ENCODE data around the gene ANKRD62.

The ANKRD62 gene

GRCh38 chr18:12093520-12094257, at the start of gene ANKRD62:
ANKRD62 (plus strand) TSS chr18:12093843; CDS start chr18:12094018, 175 bp downstream.
- Histone ChIP-seq H3K9me3 (ENCODE audit: low read length) (no peaks in the 10 kb centered on the region), H3K36me3 (ENCODE audit: insufficient read depth, low read length) (no peaks in the 10 kb centered on the region), H3K4me2 (ENCODE audit: low read length) (no peak within 1 kb of the TSS), H3K9me2 (ENCODE audit: low read depth, low read length) (no peaks in the 10 kb centered on the region), H3F3A (ENCODE audit: insufficient read depth, low read length) (no peaks in the 10 kb centered on the region), H3K4me1 (ENCODE audit: insufficient read depth, low read length, severe bottlenecking) (no peaks in the 10 kb centered on the region), H3K4me3 (ENCODE audit: low read depth, low read length, poor library complexity, severe bottlenecking) (no peak within 1 kb of the TSS), H3K9ac (ENCODE audit: low read length) (no peak within 1 kb of the TSS), H2AFZ (ENCODE audit: low read length) (no peak within 1 kb of the TSS), H3K79me2 (ENCODE audit: insufficient read depth, low read length) (no peaks in the 10 kb centered on the region), H4K20me1 (ENCODE audit: insufficient read depth, low read length) (no peaks in the 10 kb centered on the region), H3K27me3 (ENCODE audit: insufficient read depth, low read length) (no peaks in the 10 kb centered on the region), H3K27ac (ENCODE audit: low read depth, low read length, poor library complexity, severe bottlenecking) (no peak within 1 kb of the TSS)
- no peak for TF ChIP-seq EZH2 (IDR thresholded peaks at IDR 0.05; ENCODE audit: borderline replicate concordance, low read length)
- no peak for TF ChIP-seq CTCF (IDR thresholded peaks at IDR 0.05; ENCODE audit: low read length)

- Histone ChIP-seq H3K79me2 (ENCODE audit: insufficient read depth, low read length) (no peaks in the 10 kb centered on the region), H3F3A (ENCODE audit: insufficient read depth, low read length) (no peaks in the 10 kb centered on the region), H3K9ac (ENCODE audit: low read length) (no peak overlapping the region), H3K27ac (ENCODE audit: low read depth, low read length, poor library complexity, severe bottlenecking) (no peak overlapping the region), H3K36me3 (ENCODE audit: insufficient read depth, low read length) (no peaks in the 10 kb centered on the region), H2AFZ (ENCODE audit: low read length) (no peak overlapping the region), H3K4me3 (ENCODE audit: low read depth, low read length, poor library complexity, severe bottlenecking) (no peak overlapping the region), H3K4me2 (ENCODE audit: low read length) (no peak overlapping the region), H3K27me3 (ENCODE audit: insufficient read depth, low read length) (0 out of 2 replicates have a peak, but pooled peaks cover 6% of the 10 kb centered on the region), H4K20me1 (ENCODE audit: insufficient read depth, low read length) (no peaks in the 10 kb centered on the region), H3K9me3 (ENCODE audit: low read length) (no peaks in the 10 kb centered on the region), H3K4me1 (ENCODE audit: insufficient read depth, low read length, severe bottlenecking) (no peaks in the 10 kb centered on the region), H3K9me2 (ENCODE audit: low read depth, low read length) (no peaks in the 10 kb centered on the region)
- TF ChIP-seq EZH2 (IDR thresholded peaks at IDR 0.05; ENCODE audit: borderline replicate concordance, low read length), result no peak
- no peak for TF ChIP-seq CTCF (IDR thresholded peaks at IDR 0.05; ENCODE audit: low read length)
These were observed 49.1 kb upstream of the ANKRD62 start for GRCh38 chr18:12044591-12044990.

GRCh38 chr18:12046046-12046750, 47.4 kb upstream of the ANKRD62 start:
- Histone ChIP-seq H3F3A (ENCODE audit: insufficient read depth, low read length) (no peaks in the 10 kb centered on the region), H4K20me1 (ENCODE audit: insufficient read depth, low read length) (no peaks in the 10 kb centered on the region), H3K4me1 (ENCODE audit: insufficient read depth, low read length, severe bottlenecking) (no peaks in the 10 kb centered on the region), H3K79me2 (ENCODE audit: insufficient read depth, low read length) (no peaks in the 10 kb centered on the region), H3K36me3 (ENCODE audit: insufficient read depth, low read length) (no peaks in the 10 kb centered on the region), H3K4me2 (ENCODE audit: low read length) (no peak overlapping the region), H3K9me3 (ENCODE audit: low read length) (no peaks in the 10 kb centered on the region), H3K27ac (ENCODE audit: low read depth, low read length, poor library complexity, severe bottlenecking) (no peak overlapping the region), H3K9ac (ENCODE audit: low read length) (no peak overlapping the region), H2AFZ (ENCODE audit: low read length) (no peak overlapping the region), H3K4me3 (ENCODE audit: low read depth, low read length, poor library complexity, severe bottlenecking) (no peak overlapping the region), H3K9me2 (ENCODE audit: low read depth, low read length) (no peaks in the 10 kb centered on the region), H3K27me3 (ENCODE audit: insufficient read depth, low read length) (0 out of 2 replicates have a peak, but pooled peaks cover 2% of the 10 kb centered on the region)
- TF ChIP-seq CTCF (IDR thresholded peaks at IDR 0.05; ENCODE audit: low read length), result no peak
- TF ChIP-seq EZH2 (IDR thresholded peaks at IDR 0.05; ENCODE audit: borderline replicate concordance, low read length), result no peak
